HPDE6-E6E7 (cell line): ENCODE measurements around the gene AKAP14.
A peak's percentile ranks its signal among the peaks of the same experiment; 100 is the strongest.
"Not testable (repeated sequence)": the region's sequence is repeated elsewhere in the genome, so short reads cannot be mapped to it uniquely, and the experiment has no call there.

Experiments
- DNase-seq: peaks from one replicate; pipeline ENCODE4 v3.0.0; 2011; ENCODE audit warnings: missing footprints; ENCODE audit errors: extremely low spot score

Gene AKAP14

GRCh38 chrX:119895843-119896326 is at the start of gene AKAP14:
TSS of gene AKAP14 (plus strand) at chrX:119895893. CDS start at chrX:119903224, 7,331 bp downstream.
- no peak for DNase-seq

- DNase-seq, result peak; percentile 90
Measured at GRCh38 chrX:119852382-119853353, 43.0 kb upstream of the AKAP14 start, which contains the start of gene UPF3B. TSS of gene UPF3B (minus strand) at chrX:119852963. CDS start at chrX:119852928, 35 bp downstream.

DNA sequence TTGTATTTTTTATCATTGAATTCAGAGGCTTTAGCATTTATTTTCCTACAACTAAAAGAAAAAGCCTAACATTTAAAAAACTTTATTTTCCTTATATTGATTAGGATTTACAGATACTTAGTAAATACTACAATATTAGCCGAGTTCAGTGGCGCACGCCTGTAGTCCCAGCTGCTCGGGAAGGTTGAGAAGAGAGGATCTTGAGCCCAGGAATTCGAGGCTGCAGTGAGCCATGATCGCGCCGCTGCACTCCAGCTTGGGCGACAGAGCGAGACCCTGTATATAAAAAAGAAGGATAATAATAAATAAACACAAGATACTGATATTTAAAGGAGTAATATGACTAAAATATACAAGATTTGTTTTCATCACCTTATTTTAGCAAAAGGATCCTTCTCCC is 42.2 kb upstream of the AKAP14 start:
- DNase-seq, result no peak

- no peak for DNase-seq
Measured at GRCh38 chrX:119870626-119871131, 25.0 kb upstream of the AKAP14 start.

- no peak for DNase-seq
Measured at GRCh38 chrX:119871245-119871598, 24.5 kb upstream of the AKAP14 start.

DNA sequence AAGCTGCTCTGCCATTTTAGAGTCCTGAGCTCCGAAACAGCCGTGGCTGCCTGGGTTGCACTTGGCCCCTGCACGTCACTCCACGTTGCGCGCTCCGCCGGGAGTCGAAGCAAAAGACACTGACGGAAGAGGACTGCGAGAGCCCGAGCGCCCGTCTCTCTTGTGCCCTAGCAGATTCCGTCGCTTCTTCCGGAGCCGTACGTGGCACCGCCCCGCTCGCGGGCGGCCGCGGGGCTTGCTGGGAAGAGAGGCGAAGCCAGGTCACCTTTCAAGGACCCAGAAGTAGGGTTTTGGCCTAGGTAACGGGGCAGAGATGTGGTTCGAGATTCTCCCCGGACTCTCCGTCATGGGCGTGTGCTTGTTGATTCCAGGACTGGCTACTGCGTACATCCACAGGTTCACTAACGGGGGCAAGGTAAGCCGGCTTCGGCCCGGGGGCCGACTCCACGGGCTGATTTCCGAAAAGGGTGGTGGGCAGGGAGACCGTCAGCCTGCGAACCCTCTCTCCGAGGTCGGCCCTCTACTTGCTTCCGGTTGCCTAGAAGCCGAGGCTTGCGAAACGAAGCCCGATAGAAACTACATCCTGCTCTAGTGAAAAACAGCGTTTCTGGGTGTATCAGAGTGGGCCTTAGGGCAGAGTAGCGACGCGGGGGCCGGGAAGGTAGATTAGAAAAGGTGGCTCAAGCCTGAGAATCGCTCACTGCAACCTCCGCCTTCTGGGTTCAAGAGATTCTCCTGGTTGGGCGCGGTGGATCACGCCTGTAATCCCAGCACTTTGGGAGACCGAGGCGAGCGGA is 23.9 kb upstream of the AKAP14 start, which contains the start of the genes NDUFA1 and RNF113A:
NDUFA1 (plus strand) TSS at position 234 of the 797 bp plus-strand sequence; CDS start at position 314, 80 bp downstream.
RNF113A (minus strand) TSS at position 135 of the 797 bp plus-strand sequence; CDS start at position 15, 120 bp downstream.
- peak; percentile 64 for DNase-seq

GRCh38 chrX:119878740-119879139 is 17.0 kb upstream of the AKAP14 start:
- no peak for DNase-seq

- DNase-seq, result no peak
Measured at GRCh38 chrX:119880076-119880475, 15.6 kb upstream of the AKAP14 start.

GRCh38 chrX:119880552-119881437 is 14.9 kb upstream of the AKAP14 start:
- DNase-seq, result peak; percentile 49

GRCh38 chrX:119885554-119886428 is 9.9 kb upstream of the AKAP14 start:
- no peak for DNase-seq

DNA sequence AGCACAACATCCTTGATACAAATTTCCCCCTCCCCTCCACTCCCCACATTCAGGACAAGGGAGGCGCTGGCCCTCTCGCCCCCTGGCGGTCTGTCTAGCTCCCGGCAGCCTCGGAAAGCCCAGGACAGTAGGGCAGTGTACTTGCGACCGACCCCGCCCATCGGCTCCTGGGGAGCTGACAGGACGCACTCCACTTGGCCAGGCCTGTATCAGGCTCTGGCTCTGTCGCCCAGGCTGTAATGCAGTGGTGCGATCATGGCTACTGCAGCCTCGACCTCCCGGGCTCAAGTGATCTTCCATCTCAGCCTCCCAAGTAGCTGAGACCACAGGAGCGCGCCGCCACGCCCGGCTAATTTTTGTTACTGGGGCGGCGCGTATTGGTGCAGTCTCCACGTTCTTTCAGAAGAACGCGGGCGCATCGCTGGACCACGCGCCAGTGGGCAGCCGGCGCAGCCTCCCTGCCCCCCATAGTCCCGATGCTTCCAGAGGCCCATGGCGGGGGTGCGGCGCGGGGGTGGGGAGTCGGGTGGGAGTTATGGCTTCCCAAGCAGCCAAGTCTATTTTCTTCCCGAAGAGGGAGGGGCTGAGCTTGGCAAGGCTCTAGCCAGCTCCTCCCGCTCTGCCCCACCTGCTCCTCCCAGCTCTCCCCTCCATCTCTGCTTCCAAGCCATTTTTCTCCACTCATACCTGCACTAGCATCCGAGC is 7.8 kb upstream of the AKAP14 start:
- no peak for DNase-seq

- DNase-seq, result not testable (repeated sequence)
Measured at GRCh38 chrX:119890626-119891025, 5.1 kb upstream of the AKAP14 start.

GRCh38 chrX:119891961-119892692 is 3.6 kb upstream of the AKAP14 start:
- not testable (repeated sequence) for DNase-seq

GRCh38 chrX:119899125-119899524 is 3.4 kb downstream of the AKAP14 start:
- no peak for DNase-seq

GRCh38 chrX:119900976-119901375 is 5.3 kb downstream of the AKAP14 start:
- no peak for DNase-seq

DNA sequence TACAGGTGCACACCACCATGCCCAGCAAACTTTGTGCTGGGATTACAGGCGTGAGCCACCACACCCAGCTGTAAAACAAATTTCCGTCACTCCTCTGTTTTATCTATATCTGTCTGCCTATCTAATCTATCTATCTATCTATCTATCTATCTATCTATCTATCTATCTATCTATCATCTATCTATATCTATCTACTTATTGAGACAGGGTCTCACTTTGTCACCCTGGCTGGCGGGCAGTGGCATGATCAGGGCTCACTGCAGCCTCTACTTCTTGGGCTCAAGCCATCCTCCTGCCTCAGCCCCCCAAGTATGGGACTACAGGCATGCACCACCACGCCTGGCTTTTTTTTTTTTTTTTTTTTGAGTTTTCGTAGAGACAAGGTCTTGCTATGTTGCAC is 20.6 kb downstream of the AKAP14 start:
- DNase-seq, result no peak

DNA sequence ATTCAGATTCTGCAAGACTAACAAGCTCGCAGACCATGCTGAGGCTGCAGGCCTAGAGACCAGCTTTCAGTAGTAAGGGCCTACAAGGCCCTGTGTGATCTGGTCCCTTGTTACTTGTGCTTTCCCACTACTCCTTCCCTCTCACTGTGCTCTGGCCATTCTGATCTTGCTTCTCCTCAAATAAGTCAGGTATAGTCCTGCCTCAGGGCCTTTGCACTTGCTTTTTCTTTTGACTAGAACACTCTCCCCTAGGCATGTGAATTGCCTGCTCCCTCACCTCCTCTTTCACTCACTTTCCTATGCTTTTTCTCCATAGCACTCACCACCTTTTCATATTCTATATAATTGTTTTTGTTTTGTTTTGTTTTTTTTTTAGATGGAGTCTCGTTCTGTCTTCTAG is 22.2 kb downstream of the AKAP14 start:
- no peak for DNase-seq

DNA sequence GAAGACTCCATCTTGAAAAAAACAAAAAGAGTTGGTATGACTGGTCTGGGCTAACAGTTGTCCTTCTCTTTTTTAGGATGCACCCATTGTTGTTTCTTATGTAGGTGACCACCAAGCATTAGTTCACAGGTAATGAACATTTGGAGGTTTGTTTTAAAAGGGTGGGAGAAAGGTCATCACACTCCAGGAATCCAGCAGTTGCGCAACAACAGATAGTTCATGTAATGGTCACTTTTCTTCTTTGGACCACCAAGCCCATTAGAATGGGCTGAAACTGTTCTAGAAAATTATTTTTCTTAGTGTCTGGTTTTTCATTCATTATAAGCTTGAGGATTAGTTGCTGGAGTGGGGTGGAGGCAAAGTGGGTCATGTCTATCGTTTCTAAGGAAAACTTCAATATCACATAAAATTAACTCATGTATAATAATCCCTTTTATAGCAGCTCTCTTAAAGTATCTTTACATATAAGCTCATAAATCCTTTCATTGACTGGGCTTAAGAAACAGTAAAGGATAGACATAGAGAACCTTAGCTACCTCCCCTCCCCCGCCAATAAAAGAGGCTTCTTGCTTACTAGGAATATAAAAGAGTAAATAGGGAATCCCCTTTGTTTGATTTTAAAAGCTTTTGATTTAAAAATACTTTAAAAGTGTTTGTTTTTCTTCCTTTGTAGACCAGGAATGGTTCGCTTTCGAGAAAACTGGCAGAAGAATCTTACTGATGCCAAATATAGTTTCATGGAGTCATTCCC is 24.3 kb downstream of the AKAP14 start:
- DNase-seq, result no peak
